Esophagus squamous epithelium (tissue), 4 donors: Measurements from ENCODE around the gene ATXN7L2.
"Not testable (repeated sequence)": the region's sequence is repeated elsewhere in the genome, so short reads cannot be mapped to it uniquely, and the experiment has no call there.

Source experiments
- CTCF ChIP-seq, 6 experiments: fragments of 450-650 bp in 4 of 6; fragments of 200-600 bp in 2 of 6; sonication (generic) in 2 of 6; IDR thresholded peaks; one replicate each; pipeline ENCODE4 v1.5.1; 2016 to 2019; ENCODE audit warnings: antibody characterized with exemption in 6 of 6, mild to moderate bottlenecking in 4 of 6, moderate library complexity in 4 of 6
- POLR2A ChIP-seq, 4 donors: fragments of 450-650 bp; IDR thresholded peaks; one replicate each; pipeline ENCODE4 v1.6.1; 2017; ENCODE audit warnings: antibody characterized with exemption in 4 of 4, mild to moderate bottlenecking in 4 of 4, moderate library complexity in 3 of 4

- TF ChIP-seq CTCF, POLR2A (IDR thresholded peaks at IDR 0.05): not testable (repeated sequence)
These were observed 10.2 kb upstream of the ATXN7L2 start for GRCh38 chr1:109473284-109474057.
